ENCODE measurements around the gene ZNF8.
A peak's percentile ranks its signal among the peaks of the same experiment; 100 is the strongest.
"Not testable (repeated sequence)": the region's sequence is repeated elsewhere in the genome, so short reads cannot be mapped to it uniquely, and the experiment has no call there.

The ZNF8 gene

DNA sequence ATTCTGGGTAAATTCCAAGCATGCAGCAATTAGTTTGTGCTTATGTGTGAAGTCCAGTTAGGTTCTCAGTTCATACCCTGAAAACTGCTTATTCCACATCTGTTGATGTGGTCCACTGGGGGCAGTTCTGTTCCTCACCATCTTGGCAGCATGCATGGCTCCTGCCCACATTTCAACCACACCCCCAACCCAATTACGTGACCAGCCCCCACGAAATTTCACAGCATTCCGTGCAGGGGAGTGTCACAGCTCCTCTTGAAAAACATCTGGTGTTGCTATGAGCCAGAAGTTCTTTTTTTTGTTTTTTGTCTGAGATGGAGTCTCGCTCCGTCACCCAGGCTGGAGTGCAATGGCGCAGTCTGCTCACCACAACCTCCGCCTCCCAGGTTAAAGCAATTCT lies 17.3 kb downstream of the ZNF8 start:
- no peak for DNase-seq (ENCODE audit: low read depth)

DNA sequence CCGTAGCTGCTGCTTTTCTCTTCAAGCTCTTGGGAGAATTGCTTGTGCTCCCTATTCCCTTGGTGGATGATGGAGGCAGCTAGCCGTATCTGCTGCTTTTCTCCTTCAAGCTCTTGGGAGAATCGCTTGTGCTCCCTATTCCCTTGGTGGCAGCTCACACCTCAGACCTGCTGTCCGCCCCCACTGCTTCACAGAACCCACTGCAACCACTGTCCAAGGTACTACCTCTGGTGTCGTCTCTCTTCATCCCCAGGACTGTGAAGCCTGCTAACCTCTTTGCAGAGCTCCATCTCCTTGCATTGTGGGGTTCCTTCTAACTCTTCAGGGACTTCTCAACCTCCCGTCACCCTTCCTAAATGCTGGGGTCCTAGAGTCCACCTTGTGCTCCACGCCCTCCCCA lies 21.9 kb downstream of the ZNF8 start:
- no peak for DNase-seq (ENCODE audit: low read depth)

DNA sequence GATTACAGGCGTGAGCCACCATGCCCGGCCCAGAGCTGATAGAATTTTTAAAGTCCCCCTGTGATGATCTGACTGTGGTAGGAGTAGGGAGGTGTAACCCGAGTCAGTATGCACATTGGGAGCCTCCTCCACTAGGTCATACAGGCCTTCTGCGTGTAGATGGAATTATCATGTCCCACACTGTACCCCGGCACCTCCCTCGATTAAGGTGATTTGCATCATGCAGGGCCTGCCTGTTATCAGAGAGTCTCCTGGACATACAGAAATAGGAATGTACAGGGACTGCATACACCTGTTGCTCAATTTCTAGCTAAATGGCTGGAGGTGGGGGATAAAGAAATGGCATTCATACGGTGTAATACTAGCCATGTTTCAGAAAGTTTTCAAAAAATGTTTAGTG lies 25.5 kb downstream of the ZNF8 start:
- DNase-seq (ENCODE audit: low read depth), result no peak

DNA sequence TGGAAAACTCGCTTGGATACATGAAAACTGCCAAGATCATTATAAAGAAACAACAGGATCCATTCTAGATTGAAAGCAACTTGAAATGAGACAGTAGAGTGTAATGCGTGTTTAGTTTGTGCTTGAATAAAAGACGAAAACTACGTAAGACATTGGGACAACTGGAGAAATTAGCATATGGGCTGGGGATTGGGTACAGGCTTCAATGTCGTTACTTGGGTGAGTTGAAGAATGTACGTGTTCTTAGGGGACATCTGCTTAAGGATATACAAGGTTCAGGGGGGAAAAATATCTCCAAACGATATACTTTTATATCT lies 26.0 kb downstream of the ZNF8 start:
- DNase-seq (ENCODE audit: low read depth), result no peak

DNA sequence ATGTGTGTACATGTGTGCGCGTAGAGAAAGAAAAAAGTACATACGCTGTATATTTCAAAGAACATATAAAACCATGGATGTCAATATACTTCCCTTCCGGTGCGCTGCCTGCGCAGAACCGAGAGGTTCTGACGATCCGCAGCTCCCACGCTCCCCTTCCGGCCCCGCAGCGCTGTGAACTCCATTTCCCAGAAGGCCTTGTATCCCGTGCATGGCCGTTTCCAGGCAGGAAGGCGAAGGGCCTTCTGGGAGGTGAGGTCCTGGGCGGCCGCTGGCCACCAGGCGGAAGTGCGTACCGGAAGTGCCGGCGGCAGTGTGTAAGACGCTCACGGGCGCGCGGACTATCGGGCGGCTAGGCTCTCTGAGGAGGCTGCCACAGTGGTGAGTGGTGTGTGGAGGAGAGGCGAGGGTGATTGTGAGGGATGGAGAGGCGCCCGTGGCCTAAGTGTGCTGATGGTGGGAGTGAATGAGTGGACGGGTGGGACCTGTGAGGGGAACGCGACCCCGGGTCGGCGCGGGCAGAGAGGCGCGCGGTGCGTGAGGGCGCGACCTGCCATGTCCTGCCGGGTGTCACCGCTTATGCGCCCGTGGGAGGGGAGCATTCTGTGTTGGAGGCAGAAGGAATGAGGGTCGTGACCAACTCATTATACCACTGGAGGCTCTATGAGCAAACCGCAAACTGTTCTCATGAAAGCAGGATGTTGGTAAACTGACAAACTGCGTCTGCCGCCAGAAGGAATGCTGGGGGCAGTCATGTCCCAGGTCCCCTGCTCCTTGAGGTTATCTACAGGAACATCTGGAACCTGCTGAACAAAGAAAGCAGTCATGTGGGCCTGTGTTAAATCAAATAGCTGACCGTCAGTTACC lies 26.5 kb downstream of the ZNF8 start, which contains the start of gene ERVK3-1:
ERVK3-1 (plus strand) TSS at position 313 of the 867 bp plus-strand sequence. CDS start 6,792 bp downstream, outside the sequence.
- DNase-seq (ENCODE audit: low read depth), result peak; percentile 97

DNA sequence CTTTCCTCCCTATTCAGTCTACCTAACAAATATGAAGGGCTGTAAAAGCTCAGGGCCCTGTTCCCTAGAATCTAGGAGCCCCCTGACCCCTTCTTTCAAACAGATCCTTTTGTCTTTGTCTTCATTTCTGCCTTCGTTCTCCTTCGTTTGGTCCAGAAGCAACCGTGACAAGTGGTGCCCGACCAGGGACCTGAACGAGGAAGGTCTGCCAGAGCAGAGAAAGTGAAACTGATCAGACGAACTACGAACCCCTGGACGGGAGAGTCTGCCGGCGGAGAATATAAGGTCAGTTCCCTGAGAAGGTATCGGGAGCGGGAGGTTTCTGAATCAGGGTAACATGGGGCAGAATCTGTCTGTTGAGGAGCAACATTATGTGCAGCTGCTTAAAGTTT lies 27.2 kb downstream of the ZNF8 start:
- DNase-seq (ENCODE audit: low read depth), result no peak

DNA sequence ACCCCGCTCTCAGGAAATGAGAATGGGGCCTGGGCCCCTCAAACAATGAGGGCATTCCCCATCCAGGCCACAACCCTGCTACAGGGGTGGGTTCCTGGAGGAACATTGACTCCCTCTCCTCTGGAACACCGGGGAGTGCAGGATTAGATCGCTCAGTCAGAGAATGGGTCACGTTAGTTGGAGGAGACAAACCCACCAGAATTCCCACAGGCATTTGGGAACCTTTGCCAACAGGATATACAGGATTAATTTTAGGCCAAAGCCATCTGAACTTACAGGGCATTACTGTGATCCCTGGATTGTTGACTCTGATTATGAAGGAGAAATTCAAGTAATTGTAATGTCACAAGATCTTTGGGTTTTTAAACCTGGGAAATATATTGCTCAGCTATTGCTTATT lies 29.0 kb downstream of the ZNF8 start:
- DNase-seq (ENCODE audit: low read depth), result no peak

DNA sequence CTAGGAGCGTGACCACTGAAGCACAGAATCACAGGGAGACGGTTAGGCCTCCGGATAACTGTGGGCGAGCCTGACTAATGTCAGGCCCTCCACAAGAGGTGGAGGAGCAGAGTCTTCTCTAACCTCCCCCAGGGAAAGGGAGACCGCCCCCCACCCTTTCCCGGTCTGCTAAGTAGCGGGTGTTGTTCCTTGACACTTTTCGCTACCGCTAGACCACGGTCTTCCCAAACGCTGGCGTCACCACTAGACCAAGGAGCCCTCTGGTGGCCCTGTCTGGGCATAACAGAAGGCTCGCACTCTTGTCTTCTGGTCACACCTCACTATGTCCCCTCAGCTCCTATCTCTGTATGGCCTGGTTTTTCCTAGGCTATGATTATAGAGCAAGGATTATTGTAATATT lies 31.9 kb downstream of the ZNF8 start:
- DNase-seq (ENCODE audit: low read depth), result not testable (repeated sequence)

DNA sequence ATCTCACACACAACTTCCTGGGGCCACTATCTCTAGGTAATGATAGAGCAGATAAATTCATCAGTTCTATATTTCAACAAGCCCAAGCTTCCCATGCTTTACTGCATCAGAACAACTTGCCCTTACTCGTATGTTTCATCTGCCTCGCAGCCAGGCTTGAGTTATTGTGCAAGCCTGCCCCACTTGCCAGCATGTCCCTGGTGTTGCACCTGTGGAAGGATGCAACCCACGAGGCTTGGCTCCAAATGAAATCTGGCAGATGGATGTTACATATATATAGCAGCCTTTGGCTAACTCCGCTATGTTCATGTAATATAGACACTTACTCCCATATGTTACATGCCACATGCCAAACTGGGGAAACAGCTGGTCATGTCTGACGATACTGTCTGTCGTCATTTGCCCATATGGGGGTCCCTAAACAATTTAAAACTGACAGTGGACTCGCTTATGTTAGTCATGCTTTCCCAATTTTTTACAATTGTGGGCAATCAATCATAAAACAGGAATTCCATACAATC lies 32.6 kb downstream of the ZNF8 start:
- DNase-seq (ENCODE audit: low read depth), result no peak

DNA sequence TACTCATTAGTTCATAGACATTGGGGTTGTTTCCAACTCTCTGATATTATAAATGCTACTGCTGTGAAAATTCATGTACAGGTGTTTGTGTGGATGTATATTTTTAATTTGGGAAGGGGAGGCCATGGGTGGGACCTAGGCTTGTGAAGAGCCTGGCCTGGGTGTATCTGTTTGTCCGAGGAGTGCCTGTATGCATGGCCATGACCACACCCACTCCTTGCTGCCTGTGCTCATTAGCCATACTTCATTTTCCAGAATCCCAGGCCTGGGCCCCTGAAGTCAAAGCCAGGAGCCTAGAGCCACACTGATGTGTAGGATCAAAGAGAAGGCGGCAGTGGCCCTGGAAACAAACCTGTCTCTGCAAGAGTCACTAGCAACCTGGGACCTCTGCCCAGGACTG lies 36.8 kb downstream of the ZNF8 start:
- no peak for DNase-seq (ENCODE audit: low read depth)

DNA sequence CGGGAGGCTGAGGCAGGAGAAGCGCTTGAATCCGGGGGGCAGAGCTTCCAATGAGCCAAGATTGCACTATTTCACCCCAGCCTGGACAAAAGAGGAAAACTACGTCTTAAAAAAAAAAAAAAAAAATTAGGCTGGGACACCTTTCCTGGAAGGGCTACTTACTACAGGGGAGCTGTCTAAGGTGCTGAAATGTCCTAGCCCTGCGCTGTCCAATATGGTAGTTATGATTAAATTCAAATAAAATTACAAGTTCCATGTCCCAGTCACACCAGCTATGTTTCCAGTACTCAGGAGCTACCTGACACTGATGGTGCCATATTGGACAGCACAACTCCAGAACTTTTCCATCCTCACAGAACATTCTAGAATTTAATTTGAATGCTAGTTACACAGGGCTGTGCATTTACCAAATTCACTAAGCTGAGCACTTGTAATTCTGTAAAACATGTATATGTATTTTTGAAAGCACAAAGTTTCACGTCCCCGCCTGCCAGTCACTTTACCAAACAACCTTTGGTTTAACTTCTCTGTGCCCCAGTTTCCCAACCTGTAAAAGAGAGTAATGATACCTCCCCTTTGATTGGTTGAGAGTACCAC lies 38.8 kb downstream of the ZNF8 start:
- DNase-seq (ENCODE audit: low read depth), result no peak

DNA sequence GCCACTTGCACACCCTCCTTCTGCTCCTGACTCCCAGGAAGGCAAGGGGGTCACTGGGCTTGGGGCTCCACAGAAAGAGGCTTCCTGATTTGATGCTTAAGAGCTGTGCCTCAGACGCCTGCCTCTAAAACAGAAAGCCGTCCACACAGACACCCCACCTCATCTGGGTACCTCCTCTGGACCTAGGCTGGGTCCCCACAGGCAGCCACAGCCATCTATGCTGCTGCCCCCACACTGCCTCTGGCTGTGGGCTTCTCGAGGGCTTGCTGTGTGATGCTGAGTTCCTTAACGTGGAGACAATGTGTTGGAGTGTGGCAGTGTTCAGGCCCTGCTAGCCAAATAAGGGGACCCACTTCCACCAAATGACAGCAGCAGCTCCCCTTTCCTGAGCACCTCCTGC lies 39.5 kb downstream of the ZNF8 start:
- no peak for DNase-seq (ENCODE audit: low read depth)

DNA sequence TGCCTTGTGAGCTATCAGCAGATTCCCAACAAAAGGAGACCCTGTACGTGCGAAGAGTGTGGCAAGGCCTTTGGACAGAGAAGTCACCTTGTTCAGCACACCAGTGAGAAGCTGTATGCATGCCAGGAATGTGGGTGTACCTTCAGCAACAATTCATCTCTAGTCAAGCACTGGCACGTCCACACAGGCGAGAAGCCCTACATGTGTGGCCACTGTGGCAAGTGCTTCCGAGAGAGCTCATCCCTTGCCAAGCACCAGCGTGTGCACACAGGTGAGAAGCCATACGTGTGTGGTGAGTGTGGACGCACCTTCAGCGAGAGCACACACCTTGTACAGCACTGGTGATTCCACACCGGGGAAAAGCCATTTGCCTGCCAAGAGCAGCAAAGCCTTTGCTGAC lies 40.5 kb downstream of the ZNF8 start:
- DNase-seq (ENCODE audit: low read depth), result no peak

DNA sequence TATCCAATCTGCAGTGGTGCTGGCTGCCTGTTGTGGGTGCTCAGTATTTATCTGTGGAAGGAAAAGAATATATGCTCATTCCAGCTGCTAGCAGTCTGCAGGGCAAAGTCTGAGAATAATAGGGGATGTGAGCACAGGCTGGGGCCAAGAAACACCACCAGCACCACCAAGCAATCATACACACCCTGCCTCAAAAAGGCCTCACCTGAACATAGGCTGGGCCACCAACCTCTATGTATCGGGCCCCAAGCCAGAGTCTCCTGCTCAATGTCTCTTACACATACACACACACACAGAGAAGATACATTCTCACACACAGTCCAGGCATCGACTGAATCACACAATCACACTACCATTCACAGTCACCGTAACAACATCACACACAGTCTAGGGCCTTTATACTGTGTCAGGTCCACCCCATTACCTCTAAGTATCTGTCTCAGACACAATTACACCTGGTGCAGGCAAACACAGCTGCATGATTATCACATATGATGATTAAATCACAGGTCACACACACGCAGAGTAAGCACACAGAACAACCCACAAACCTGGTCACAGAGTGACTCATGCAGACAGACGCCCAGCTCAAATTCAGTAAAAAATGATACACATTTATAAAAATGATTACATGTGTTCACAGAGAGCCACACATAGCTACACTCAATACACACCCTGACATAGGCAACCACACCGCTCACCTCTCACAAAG lies 46.7 kb downstream of the ZNF8 start:
- no peak for DNase-seq (ENCODE audit: low read depth)

DNA sequence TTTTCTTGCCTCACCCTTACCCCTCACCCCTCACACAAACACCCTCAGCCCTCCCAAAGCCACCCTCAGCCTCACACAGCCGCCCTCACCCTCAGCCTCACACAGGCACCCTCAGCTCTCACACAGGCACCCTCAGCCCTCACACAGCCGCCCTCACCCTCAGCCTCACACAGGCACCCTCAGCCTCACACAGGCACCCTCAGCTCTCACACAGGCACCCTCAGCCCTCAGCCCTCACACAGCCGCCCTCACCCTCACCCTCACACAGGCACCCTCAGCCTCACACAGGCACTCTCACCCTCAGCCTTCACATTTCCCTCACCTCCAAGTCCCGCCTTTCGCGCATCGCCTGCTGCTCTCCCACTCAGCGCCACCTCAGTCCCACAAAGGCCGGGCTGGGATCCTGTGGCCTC lies 47.8 kb downstream of the ZNF8 start:
- DNase-seq (ENCODE audit: low read depth), result no peak

DNA sequence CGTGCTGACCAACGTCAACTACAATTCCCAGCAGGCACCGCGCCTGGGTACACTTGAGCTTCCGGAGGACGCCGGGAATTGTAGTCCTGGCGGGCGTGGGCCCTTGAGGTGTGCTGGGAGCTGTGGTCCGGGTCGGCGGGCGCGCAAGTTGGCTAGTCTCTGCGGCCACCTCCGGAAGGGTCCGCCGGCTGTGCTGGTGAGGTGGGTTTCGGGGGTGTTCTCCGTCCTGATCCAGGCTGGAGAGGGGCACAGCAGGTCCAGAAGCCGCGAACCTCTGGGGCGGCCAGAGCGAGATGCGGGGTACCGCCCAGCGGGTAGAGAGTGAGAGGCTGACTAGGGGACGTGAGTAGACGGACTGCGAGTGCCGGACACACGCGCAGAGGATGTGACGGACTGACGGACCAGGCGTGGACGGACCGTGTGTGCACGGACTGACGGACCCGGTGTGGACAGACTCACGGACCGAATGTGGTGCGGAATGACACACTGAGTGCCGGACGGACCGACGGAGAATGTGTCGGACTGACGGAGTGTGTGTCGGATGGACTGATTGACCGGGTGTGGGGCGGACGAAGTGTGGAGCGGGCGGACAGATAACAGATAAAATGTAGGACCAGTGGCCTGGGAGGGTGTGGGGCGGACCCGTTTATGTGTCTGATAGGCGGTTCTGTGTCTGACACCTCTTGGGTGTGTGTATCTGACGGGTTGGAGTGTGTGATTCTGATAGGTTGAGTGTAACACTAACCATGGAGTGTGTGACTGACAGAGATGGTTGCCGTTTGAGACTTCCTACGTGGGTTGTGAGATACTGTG lies 48.4 kb downstream of the ZNF8 start, which contains the start of gene ZSCAN22:
ZSCAN22 (plus strand) TSS at position 81 of the 813 bp plus-strand sequence. CDS start 7,809 bp downstream, outside the sequence.
- peak; percentile 97 for DNase-seq (ENCODE audit: low read depth)

DNA sequence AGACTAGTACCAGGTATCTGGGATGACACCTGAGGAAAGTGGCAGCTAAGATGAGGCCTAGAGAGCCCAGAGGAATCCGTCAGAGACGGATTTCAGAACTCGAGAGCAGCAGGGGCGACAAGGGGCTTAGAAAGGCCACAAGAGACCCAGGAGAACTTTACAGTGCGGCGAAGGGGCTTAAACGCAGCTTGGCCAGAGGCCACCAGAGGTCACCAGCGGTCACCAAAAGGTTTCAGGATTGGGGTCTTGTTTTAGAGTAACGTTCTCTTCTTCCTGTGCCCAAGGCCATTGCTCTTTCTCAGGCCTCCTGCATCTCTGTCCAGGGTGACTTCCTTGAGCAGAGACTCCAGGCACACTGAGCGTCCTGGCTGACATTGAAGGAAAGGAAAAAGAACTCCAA lies 50.2 kb downstream of the ZNF8 start:
- DNase-seq (ENCODE audit: low read depth), result no peak

DNA sequence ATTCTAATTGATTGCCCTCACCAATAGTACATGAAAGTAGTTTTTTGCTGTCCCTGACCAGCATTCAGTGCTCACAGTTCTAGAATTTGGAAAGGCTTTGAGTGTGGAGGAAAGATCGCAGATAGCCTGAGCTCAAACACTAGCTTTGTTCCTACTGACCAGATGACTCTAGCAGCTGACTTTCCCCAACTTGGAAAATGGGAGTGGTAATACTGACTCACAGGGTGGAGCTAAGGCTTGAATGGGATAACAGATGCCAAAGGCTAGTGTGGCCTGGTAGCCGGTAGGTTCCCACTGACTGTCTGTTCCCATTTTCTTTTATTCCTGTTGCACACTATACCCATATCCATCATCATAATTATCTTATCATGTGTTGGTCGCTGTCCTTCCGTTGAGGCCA lies 51.7 kb downstream of the ZNF8 start:
- DNase-seq (ENCODE audit: low read depth), result peak; percentile 85

DNA sequence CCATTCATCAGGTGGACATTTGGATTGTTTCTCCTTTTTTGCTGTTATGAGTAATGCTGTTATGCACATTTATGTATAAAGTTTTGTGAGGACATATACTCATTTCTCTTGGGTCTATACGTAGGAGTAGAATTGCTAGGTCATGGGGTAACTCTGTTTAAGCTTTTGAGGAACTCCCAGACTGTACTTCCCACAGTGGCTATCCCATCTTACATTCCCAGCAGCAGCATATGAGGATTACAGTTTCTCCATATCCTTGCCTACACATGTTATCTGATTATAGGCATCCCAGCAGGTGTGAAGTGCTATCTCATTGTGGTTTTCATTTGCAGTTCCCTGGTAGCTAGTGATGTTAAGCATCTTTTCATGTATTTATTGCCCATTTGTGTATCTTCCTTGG lies 53.9 kb downstream of the ZNF8 start:
- no peak for DNase-seq (ENCODE audit: low read depth)

DNA sequence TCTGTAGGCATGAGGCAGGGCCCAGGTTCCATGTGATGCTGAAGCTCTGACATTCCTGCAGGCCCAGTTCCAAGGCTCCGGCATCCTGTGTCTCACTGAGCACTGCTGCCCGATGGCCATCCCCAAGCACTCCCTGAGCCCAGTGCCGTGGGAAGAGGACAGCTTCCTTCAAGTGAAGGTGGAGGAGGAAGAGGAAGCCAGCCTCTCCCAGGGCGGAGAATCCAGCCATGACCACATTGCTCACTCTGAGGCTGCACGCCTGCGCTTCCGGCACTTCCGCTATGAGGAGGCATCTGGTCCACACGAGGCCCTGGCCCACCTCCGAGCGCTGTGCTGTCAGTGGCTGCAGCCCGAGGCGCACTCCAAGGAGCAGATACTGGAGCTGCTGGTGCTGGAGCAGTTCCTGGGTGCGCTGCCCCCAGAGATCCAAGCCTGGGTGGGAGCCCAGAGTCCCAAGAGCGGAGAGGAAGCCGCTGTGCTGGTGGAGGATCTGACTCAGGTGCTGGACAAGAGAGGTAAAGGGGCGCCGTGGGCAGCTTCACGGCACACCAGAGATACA lies 56.0 kb downstream of the ZNF8 start:
- no peak for DNase-seq (ENCODE audit: low read depth)

DNA sequence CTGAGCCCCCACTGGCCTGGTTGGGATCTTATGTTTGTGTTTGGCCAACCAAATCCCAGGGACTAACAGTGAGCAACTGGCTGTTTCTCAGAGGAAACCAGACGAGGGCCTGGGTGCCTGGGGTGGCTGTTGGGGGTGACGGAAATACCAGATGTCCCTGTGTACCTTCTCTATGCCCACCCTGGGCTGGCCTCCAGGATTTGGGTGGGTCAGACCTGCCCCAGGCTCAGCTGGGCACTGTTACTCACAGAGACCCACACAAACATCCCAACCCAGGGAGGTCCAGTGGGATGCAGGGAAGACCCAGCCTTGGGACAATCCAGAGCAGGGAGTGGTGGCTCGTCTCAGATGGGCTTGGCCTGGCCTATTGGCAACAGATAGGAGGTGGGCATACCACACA lies 56.9 kb downstream of the ZNF8 start:
- DNase-seq (ENCODE audit: low read depth), result no peak

DNA sequence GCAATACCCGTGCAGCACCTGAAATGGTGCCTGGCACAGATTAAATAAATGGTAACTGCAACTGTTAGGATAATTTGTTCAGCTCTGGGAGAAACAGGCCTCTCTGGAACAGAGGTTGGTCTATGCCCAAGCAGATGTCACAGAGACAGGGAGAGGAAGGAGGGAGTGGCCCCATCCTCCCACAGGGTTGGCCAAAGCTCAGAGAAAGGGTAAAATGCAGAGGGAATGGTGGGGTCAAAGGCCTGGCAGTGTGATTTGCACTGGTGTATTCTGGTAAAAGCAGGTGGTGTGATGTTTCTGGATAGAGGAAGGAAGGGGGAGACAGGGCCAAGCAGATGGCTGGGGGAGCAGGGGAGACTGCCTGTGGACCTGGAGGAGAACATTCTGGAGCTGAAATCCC lies 57.5 kb downstream of the ZNF8 start:
- no peak for DNase-seq (ENCODE audit: low read depth)
